SK-N-SH (cell line): Measurements from ENCODE around the gene MRPL51.
"Not testable (repeated sequence)": the region's sequence is repeated elsewhere in the genome, so short reads cannot be mapped to it uniquely, and the experiment has no call there.

Experiments used
- CHD2 ChIP-seq: fragments of 150-350 bp; IDR thresholded peaks from 2 replicates; pipeline ENCODE4 v1.6.1; 2018; ENCODE audit warnings: low read length; ENCODE audit not compliant: partially characterized antibody
- EP300 ChIP-seq, 2 experiments: IDR thresholded peaks; 2 replicates each; pipeline versions ENCODE4 v1.4.0 to v1.6.1; 2012; ENCODE audit warnings: borderline replicate concordance in 1 of 2, low read depth in 1 of 2, low read length in 1 of 2
- GABPA ChIP-seq: IDR thresholded peaks from 2 replicates; pipeline ENCODE4 v1.4.0; 2012; ENCODE audit warnings: low read depth, mild to moderate bottlenecking
- MEF2A ChIP-seq: IDR thresholded peaks from 2 replicates; pipeline ENCODE4 v1.4.0; 2012; ENCODE audit warnings: low read depth, borderline replicate concordance
- NFIC ChIP-seq: IDR thresholded peaks from 2 replicates; pipeline ENCODE4 v1.4.0; 2012; ENCODE audit warnings: borderline replicate concordance
- PBX3 ChIP-seq: IDR thresholded peaks from 2 replicates; pipeline ENCODE4; 2012
- RAD21 ChIP-seq: IDR thresholded peaks from 2 replicates; pipeline ENCODE4 v1.6.1; 2012; ENCODE audit warnings: mild to moderate bottlenecking, low read length
- RFX5 ChIP-seq: IDR thresholded peaks from 2 replicates; pipeline ENCODE4 v1.6.1; 2012; ENCODE audit warnings: mild to moderate bottlenecking, improper control_type of control experiment, low read length
- SMC3 ChIP-seq: IDR thresholded peaks from 2 replicates; pipeline ENCODE4 v1.6.1; 2012; ENCODE audit warnings: low read depth, low read length, improper control_type of control experiment
- YY1 ChIP-seq: IDR thresholded peaks from 2 replicates; pipeline ENCODE4 v1.4.0; 2012; ENCODE audit warnings: low read depth, mild to moderate bottlenecking
- TF ChIP-seq, protein P1 (sequence below): fragments of 200-600 bp; sonication (generic); IDR thresholded peaks from 2 replicates; pipeline ENCODE4 v1.6.1; 2017; ENCODE audit warnings: antibody characterized with exemption, mild to moderate bottlenecking, moderate library complexity
- TF ChIP-seq, protein P2 (sequence below): fragments of 150-350 bp; IDR thresholded peaks from 2 replicates; pipeline ENCODE4 v1.6.1; 2017; ENCODE audit warnings: antibody characterized with exemption, low read length, low read depth, borderline replicate concordance
- TF ChIP-seq, protein P3 (sequence below): IDR thresholded peaks from 2 replicates; pipeline ENCODE4 v1.4.0; 2012; ENCODE audit warnings: low read depth

GRCh38 chr12:6477601-6478377 is 15.3 kb downstream of the MRPL51 start:
- TF ChIP-seq RAD21; YY1; PBX3; EP300 (IDR thresholded peaks at IDR 0.05; ENCODE audit: borderline replicate concordance in 1 of 2, low read depth in 1 of 2, low read length in 1 of 2); MEF2A; RFX5; SMC3; NFIC; CHD2; GABPA: not testable (repeated sequence)
- TF ChIP-seq, protein P1, sequence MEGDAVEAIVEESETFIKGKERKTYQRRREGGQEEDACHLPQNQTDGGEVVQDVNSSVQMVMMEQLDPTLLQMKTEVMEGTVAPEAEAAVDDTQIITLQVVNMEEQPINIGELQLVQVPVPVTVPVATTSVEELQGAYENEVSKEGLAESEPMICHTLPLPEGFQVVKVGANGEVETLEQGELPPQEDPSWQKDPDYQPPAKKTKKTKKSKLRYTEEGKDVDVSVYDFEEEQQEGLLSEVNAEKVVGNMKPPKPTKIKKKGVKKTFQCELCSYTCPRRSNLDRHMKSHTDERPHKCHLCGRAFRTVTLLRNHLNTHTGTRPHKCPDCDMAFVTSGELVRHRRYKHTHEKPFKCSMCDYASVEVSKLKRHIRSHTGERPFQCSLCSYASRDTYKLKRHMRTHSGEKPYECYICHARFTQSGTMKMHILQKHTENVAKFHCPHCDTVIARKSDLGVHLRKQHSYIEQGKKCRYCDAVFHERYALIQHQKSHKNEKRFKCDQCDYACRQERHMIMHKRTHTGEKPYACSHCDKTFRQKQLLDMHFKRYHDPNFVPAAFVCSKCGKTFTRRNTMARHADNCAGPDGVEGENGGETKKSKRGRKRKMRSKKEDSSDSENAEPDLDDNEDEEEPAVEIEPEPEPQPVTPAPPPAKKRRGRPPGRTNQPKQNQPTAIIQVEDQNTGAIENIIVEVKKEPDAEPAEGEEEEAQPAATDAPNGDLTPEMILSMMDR, result not testable (repeated sequence)
- TF ChIP-seq, protein P2, sequence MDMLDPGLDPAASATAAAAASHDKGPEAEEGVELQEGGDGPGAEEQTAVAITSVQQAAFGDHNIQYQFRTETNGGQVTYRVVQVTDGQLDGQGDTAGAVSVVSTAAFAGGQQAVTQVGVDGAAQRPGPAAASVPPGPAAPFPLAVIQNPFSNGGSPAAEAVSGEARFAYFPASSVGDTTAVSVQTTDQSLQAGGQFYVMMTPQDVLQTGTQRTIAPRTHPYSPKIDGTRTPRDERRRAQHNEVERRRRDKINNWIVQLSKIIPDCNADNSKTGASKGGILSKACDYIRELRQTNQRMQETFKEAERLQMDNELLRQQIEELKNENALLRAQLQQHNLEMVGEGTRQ, result not testable (repeated sequence)
- TF ChIP-seq, protein P3, sequence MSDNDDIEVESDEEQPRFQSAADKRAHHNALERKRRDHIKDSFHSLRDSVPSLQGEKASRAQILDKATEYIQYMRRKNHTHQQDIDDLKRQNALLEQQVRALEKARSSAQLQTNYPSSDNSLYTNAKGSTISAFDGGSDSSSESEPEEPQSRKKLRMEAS, result not testable (repeated sequence)
